Endothelial cell of hepatic sinusoid (primary cell): Measurements from ENCODE around the gene NXPE3.
"Not testable (repeated sequence)": the region's sequence is repeated elsewhere in the genome, so short reads cannot be mapped to it uniquely, and the experiment has no call there.

ENCODE experiments used
- in situ Hi-C: cut with HindIII; loops from 2 replicates; pipeline ENCODE4 v1.10.0; 2017; ENCODE audit warnings: low sequenced_read_pairs

NXPE3 gene

DNA sequence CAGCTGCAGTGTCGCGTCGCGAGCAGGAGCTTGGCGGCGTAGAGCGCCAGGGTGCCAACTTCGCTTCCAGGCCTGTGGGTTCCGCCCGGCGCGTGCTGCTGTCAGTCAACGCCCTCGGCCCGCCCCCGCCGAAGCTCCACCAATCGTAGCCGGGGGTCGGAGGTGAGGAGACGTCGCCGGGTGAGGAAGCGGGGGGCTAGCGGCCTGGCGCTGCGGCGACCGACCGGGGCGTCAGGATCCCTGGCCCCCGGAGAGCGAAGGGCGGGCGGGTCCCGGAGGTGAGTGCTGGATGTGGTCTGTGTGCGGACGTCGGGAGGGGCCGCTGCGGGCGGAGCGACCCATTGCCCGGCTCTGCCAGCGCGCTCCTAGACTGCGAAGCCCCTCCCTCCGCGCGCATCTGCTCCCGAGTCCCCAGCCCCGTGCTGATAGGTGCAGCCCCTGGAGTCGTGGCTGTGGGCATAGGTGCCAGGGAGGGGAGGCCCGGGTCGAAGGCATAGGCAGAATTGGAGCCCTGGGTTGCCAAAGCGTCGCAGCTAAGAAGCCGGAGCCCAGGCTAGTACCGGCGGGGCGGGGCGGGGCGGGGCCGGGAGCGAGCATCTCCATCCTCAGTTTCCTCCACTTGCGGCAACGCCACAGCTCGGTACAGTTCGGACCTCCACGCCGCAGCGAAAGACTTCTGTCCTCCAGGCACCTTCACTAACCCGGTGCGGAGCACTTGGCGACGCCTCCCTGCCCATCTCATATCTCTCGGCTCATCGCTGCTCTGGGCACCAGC lies at the start of gene NXPE3:
Gene NXPE3 (plus strand): TSS at position 165 of the 775 bp plus-strand sequence. CDS start 6,386 bp downstream, outside the sequence.
- in situ Hi-C loops: no loop called here

DNA sequence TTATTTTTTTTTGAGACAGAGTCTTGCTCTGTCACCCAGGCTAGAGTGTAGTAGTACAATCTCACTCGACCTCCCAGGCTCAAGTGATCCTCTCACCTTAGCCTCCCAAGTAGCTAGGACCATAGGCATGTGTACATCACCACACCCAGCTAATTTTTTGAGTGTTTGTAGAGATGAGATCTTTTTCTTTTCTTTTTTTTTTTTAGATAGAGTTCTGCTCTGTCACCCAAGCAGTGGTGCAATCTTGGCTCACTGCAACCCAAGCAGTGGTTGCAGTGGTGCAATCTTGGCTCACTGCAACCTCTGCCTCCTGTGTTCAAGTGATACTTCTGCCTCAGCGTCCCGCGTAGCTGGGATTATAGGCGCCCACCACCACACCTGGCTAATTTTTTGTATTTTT lies 49.4 kb upstream of the NXPE3 start:
- in situ Hi-C loops: no loop called here

DNA sequence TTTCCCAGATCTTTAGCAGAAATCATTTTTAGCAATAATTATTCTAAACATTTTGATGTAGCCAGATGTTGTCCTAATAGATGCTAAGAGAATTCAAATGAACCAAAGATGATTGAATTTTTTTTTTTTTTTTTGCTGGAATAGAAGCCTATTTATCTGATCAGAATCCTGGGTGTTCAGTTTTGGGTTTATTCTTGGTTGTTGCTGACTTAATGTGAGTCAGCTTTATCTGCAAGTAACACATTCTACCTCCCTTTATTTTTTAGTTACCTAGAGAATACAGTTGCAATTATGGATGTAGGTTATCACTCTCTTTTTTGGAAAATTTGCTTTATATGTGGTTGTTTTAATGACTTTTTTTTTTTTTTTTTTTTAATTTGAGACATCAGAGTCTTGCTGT lies 48.2 kb upstream of the NXPE3 start:
- in situ Hi-C loops: no loop called here

DNA sequence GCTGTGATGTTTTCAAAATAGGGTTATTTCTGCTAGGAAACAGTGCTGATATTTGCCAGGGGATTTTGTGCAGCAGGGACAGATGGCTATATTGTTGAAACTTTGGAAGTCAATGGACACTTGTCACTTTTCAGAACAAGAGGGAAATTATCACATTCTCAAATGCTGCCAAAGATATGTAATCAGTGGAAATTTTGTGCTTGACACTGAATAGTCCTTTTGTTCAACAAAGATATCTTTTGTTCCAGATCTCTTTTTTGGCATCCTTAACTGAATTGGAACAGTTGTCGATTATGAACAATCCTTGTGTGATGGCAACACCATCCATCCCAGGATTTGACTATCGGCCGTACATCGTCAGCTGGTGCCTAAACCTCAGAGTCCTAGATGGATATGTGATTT lies 46.8 kb upstream of the NXPE3 start:
- in situ Hi-C loops: no loop called here

DNA sequence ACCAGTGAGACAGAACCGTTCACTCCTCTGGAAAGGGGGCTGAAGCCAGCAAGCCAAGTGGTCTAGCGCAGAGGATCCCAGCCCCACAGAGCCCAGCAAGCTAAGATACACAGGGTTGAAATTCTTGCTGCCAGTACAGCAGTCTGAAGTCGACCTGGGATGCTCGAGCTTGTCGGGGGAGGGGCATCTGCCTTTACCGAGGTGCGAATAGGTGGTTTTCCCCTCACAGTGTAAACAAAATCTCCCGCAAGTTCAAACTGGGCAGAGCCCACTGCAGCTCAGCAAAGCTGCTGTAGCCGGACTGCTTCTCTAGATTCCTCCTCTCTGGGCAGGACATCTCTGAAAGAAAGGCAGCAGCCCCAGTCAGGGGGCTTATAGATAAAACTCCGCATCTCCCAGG lies 43.2 kb upstream of the NXPE3 start:
- in situ Hi-C loops: no loop called here

DNA sequence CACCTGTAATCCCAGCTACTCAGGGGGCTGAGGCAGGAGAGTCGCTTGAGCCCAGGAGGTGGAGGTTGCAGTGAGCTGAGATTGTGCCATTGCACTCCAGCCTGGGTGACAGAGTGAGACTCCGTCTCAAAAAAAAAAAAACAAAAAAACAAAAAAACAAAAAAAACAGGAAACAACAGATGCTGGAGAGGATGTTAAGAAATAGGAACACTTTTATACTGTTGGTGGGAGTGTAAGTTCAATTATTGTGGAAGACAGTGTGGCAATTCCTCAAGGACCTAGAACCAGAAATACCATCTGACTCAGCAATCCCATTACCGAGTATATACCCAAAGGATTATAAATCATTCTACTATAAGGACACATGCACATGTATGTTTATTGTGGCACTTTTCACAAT lies 37.1 kb upstream of the NXPE3 start:
- in situ Hi-C loops: not testable (repeated sequence)

DNA sequence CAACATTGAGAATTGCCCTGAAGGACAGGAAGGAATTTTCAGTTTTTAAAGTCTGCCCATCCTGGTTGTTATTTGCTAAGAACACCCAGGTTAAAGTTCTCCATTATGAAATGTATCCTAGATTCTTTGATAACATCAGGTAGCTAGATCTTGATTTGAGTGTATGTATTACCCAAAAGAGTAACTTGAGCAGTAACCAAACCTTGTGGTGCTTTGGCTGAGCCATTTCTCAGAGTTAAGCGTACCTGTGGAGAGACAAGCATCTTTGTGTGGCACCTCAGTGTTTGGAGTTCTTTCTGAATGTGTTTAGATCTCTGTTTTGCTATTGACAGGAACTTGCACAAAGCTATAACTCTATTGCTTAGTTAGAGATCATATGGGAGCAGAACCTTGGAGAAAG lies 34.2 kb upstream of the NXPE3 start:
- in situ Hi-C loops: no loop called here

DNA sequence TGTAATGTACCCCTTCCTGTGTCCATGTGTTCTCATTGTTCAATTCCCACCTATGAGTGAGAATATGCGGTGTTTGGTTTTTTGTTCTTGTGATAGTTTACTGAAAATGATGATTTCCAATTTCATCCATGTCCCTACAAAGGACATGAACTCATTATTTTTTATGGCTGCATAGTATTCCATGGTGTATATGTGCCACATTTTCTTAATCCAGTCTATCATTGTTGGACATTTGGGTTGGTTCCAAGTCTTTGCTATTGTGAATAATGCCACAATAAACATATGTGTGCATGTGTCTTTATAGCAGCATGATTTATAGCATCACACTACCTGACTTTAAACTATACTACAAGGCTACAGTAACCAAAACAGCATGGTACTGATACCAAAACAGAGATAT lies 33.1 kb upstream of the NXPE3 start:
- in situ Hi-C loops: not testable (repeated sequence)

DNA sequence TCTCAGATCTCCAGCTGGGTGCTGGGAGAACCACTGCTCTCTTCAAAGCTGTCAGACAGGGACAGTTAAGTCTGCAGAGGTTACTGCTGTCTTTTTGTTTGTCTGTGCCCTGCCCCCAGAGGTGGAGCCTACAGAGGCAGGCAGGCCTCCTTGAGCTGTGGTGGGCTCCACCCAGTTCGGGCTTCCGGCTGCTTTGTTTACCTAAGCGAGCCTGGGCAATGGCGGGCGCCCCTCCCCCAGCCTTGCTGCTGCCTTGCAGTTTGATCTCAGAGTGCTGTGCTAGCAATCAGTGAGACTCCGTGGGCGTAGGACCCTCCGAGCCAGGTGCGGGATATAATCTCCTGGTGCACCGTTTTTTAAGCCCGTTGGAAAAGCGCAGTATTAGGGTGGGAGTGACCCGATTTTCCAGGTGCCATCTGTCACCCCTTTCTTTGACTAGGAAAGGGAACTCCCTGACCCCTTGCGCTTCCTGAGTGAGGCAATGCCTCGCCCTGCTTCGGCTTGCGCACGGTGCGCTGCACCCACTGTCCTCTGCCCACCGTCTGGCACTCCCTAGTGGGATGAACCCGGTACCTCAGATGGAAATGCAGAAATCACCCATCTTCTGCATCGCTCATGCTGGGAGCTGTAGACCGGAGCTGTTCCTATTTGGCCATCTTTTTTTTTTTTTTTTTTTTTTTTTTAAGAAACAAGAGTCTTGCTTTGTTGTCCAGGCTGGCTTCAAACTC lies 25.5 kb upstream of the NXPE3 start:
- in situ Hi-C loops: not testable (repeated sequence)

DNA sequence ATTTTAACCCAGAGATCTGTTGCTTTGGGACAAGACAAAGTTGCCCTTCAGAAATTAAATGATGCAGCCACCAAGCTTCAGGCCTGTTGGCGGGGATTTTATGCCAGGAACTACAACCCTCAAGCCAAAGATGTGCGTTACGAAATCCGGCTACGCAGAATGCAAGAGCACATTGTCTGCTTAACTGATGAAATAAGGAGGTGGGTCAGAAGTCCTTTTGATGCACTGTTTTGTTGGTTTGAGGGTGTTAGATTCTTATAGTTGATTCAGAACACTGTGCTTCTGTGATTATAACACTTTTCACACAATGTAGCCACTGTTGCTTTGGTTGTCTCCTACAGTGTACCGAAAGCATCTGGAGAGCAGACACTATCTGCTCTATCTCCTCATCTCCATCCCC lies 20.8 kb upstream of the NXPE3 start:
- in situ Hi-C loops: no loop called here

DNA sequence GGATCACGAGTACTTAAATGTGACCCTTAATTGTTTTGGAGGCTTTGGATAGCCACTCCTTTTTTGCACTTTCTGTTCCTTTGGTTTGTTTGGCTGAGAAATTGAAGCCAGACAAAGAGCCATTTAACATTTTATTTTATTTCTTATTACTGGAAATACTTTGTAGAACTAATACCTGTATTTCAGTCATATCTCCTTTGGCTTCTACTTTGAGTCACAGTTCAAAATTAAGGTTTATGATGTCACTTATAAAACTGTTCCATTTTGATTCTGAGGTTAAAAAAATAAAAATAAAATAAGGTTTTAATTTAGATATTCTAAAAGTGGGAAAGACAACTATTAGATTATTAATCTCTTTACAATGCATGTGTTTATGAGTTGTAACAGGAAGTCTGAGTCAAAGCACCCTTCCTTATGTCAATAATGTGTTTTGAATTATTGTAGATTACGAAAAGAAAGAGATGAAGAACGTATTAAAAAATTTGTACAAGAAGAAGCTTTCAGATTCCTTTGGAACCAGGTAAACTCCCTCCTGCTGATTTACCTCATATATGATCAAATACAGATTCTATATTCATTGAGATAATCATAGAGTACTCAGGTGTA lies 16.9 kb upstream of the NXPE3 start:
- in situ Hi-C loops: no loop called here

DNA sequence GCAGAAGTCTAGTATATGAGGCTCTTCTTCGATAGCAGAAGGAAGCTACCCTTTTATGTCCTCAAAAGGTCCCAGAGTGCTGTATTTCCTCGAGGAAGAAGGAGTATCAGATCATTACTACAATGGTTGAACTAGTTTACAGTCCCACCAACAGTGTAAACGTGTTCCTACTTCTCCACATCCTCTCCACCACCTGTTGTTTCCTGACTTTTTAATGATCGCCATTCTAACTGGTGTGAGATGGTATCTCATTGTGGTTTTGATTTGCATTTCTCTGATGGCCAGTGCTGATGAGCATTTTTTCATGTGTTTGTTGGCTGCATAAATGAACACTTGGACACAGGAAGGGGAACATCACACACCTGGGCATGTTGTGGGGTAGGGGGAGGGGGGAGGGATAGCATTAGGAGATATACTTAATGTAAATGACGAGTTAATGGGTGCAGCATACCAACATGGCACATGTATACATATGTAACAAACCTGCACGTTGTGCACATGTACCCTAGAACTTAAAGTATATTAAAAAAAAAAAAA lies 1.2 kb upstream of the NXPE3 start:
- in situ Hi-C loops: not testable (repeated sequence)

DNA sequence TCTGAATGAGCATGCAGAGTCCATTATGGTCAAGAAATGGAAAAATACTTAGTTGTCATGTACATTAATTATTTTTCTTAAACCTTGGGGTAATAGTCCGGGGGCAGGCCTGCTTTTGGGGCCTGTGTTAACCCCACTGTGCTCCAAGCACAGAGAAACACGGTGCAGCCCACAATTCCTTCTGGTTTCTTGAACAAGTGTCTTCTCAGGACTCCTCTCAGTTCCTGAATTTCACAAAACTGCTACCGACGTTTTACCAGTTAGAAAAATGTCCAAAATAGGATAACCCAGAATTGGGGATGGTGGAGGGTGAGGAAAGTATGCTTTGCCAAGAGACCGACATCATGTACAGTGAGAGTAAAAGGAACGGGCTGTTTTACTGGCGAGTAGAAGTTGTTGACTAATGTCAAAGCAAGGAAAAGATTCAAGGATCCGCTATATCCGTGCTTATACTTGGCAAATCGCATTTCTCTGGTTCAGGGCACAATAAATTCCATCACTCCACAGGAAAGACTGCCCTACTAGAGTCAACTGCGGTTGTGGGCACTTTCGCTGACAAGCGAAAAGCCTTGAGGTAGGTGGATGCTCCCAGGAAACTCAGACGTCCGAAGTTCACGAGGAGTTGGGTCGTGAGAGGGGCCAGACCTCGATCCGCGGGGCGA lies 495 bp upstream of the NXPE3 start:
- in situ Hi-C loops: no loop called here

DNA sequence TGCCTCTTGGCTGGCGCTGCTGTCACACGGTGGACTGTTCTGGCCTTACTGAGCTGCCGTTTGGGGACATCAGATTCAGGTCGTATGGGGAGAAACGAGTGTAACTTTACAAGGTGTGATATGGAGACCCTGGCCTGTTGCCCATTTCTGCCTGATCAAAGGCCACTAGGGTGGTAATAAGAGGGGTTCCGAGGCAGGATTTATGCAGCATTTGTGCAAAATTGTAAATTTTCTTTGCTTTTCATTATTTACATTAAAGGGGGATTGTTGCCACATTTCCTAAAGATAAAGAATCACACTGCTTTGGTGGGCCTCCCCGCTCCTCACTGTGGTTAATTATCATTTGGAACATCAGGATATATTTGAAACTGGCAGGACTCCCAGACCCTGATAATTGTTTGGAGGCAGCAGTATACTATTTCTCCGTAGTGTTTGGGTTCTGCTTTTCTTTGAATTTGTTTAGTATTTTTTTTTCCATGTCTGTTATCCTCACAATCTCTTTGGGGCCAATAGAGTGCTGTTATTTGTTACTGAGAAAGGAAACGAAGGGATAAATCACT lies 891 bp downstream of the NXPE3 start:
- in situ Hi-C loops: no loop called here

DNA sequence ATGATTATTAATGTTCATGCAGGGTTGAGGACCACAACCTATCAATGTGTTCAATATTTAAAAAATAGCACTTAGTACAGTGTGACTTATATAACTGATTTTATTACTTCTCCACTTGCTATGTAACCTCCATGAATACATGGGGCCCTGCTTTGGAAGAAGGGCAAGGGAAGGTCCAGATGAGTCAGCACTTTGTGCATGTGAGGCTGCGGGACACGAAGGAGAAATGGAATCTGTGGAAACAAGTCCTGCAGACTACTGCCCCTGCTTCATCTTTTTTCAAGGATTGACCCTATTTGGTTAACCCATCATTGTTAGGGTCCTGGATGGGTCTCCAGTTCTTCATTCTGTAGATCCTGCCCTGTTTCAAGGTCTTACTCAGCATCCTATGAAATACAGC lies 1.6 kb downstream of the NXPE3 start:
- in situ Hi-C loops: no loop called here

DNA sequence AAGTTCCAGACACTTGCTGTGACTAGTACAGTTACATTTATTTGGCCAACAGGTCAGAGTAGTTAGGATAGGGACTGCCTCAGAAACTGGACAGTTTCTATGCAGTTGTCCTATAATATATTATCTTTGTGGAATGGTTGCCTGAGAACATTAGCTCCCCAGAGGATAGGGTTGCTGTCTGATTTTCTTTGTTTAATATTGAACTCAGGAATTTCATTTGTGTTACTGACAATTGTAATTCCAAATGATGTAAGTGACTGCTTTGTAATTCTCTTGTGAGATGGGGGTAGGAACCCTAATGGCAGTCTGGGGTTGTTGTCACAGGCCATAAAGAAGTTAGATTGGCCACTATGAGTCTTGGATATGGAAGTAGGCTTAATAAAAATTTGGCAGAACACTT lies 2.2 kb downstream of the NXPE3 start:
- in situ Hi-C loops: no loop called here

DNA sequence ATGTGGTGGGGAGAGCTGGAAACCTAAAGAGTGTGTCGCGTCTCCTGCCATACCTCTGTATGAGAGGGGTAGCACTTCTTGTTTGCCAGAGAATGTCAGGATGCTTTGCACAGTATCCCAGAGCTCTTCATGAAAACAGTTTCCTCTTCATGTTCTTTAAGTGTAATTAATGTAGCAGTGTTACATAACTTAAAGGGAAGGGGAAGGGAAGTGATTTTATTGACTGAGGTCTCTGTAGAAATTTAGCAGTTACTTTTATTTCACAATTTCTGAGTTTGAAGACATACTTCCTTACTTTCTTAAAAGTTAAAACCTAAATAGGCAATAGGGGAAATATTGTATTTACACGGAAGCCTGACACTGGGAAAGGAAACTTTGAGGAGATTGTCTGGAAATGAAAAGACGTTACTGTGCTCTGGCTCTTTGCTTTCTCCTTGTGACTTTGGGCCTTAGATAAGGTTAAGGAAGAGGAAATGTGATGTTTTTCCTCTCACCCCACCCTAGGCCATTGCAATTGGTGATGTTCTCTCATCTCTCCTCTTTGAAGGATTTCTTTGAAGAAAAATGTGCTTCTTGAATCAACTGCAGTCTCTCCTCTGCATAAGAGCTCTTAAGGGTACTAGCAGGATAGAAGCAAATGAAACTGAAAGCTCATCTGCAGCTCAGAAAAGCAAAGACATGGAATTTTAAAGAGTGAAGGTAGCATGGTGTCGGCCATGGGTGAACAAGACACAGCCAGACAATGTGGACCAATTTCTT lies 6.0 kb downstream of the NXPE3 start:
- in situ Hi-C loops: no loop called here

DNA sequence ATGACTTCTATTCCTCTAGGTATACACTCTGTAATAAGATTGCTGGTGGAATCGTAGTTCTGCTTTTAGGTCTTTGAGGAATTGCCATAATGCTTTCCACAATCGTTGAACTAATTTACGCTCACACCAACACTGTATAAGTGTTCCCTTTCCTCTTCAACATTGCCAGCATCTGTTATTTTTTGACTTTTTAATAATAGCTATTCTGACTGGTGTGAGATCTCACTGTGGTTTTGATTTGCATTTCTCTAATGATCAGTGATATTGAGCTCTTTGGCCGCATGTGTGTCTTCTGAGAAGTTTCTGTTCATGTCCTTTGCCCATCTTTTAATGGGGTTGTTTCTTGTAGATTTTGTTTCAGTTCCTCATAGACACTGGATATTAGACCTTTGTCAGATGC lies 12.8 kb downstream of the NXPE3 start:
- in situ Hi-C loops: no loop called here

DNA sequence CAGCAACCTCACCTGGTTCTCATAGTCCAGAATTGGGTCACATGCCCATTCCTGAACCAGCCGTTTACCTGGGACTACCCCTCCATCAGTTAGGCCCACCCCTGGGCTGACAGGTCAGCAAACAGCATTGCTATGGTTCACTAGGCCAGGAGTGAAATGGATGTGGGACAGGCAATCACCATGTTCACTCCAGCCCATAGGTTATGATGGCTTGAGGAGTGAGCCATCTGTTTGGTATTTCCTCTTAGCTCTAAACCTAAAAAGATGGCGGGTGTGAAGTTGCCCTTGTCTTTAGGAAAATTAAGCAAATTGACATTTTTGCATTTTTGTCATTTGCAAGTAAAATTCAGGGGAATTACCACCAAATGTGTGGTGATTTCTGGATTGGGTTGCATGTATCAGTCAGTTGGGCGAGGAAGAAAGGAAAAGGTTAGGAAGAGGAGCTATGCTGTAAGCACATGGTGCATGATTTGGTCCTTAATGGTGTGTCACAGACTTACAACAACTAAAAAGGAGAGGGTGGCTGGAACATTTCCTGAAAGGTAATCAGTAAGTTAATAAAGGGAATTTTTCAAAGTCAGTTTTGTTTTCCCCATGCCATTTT lies 17.2 kb downstream of the NXPE3 start:
- in situ Hi-C loops: no loop called here

DNA sequence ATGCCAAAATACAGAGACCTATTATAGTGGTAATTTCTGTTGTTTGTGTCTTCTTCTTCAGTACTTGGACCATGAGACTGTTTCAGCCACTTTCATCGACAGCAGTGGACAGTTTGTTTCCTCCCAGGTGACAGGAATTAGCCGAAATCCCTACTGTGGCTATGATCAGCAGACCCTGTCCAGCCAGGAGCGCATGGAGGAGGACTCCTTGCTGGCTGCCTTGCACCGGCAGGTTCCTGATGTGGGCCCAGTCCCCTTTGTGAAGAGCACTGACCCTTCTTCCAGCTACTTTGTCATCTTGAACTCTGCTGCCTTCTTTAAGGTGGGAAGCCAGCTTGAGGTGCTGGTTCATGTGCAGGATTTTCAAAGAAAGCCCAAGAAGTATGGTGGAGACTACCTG lies 22.2 kb downstream of the NXPE3 start:
- in situ Hi-C loops: loop anchor here (5.0 kb wide), 1 partner anchor 436 kb away; no protein-coding TSS in a partner anchor
